HEK293 (cell line): ENCODE measurements around the gene XIRP2.

Experiments used
- BCL11A ChIP-seq: fragments of 450-650 bp; formaldehyde crosslinking; IDR thresholded peaks from 2 replicates; pipeline ENCODE4 v1.5.1; 2016; ENCODE audit warnings: low read depth, missing biosample characterization, missing genetic modification characterization
- CTCF ChIP-seq: fragments of 450-650 bp; formaldehyde crosslinking; IDR thresholded peaks from 2 replicates; pipeline ENCODE4 v1.5.1; 2016; ENCODE audit warnings: missing biosample characterization, missing genetic modification characterization
- EGR2 ChIP-seq: fragments of 450-650 bp; formaldehyde crosslinking; IDR thresholded peaks from 2 replicates; pipeline ENCODE4 v1.5.1; 2016; ENCODE audit warnings: low read depth, missing biosample characterization, missing genetic modification characterization
- GLIS1 ChIP-seq: fragments of 450-650 bp; formaldehyde crosslinking; IDR thresholded peaks from 2 replicates; pipeline ENCODE4 v1.5.1; 2016; ENCODE audit warnings: missing biosample characterization, missing genetic modification characterization
- ZBTB10 ChIP-seq: fragments of 450-650 bp; formaldehyde crosslinking; IDR thresholded peaks from 2 replicates; pipeline ENCODE4 v1.5.1; 2016; ENCODE audit warnings: missing biosample characterization, missing genetic modification characterization
- ZBTB17 ChIP-seq: fragments of 450-650 bp; formaldehyde crosslinking; IDR thresholded peaks from 2 replicates; pipeline ENCODE4 v1.5.1; 2016; ENCODE audit warnings: missing biosample characterization, missing genetic modification characterization
- ZBTB20 ChIP-seq: fragments of 450-650 bp; formaldehyde crosslinking; IDR thresholded peaks from 2 replicates; pipeline ENCODE4 v1.5.1; 2016; ENCODE audit warnings: missing biosample characterization, missing genetic modification characterization
- ZNF404 ChIP-seq: fragments of 450-650 bp; formaldehyde crosslinking; IDR thresholded peaks from 2 replicates; pipeline ENCODE4 v1.5.1; 2017; ENCODE audit warnings: missing biosample characterization, missing genetic modification characterization
- ZNF48 ChIP-seq: fragments of 450-650 bp; formaldehyde crosslinking; IDR thresholded peaks from 2 replicates; pipeline ENCODE4 v1.5.1; 2016; ENCODE audit warnings: missing biosample characterization, missing genetic modification characterization
- ZNF561 ChIP-seq: fragments of 450-650 bp; IDR thresholded peaks from 2 replicates; pipeline ENCODE4 v1.5.1; 2018; ENCODE audit warnings: missing biosample characterization, missing genetic modification characterization, borderline replicate concordance
- ZNF654 ChIP-seq: fragments of 450-650 bp; formaldehyde crosslinking; IDR thresholded peaks from 2 replicates; pipeline ENCODE4 v1.5.1; 2016; ENCODE audit warnings: low read depth, missing biosample characterization, missing genetic modification characterization

- no peak for TF ChIP-seq EGR2
- TF ChIP-seq BCL11A (tag by site-specific recombination) = no peak
- no peak for TF ChIP-seq CTCF (tag by site-specific recombination)
- no peak for TF ChIP-seq ZNF48 (tag by site-specific recombination)
- TF ChIP-seq ZBTB20 (tag by site-specific recombination) = no peak
- TF ChIP-seq ZBTB10 = no peak
- no peak for TF ChIP-seq ZNF654
- no peak for TF ChIP-seq ZNF561 (tag by site-specific recombination)
- no peak for TF ChIP-seq GLIS1 (tag by site-specific recombination)
- no peak for TF ChIP-seq ZNF404 (tag by site-specific recombination)
- TF ChIP-seq ZBTB17 (tag by site-specific recombination) = no peak
These were observed 5.4 kb upstream of the XIRP2 start for GRCh38 chr2:166882851-166883250.
